ENCODE results near the gene SUMO3. TPM values are rescaled to one million over a fixed set of nuclear protein-coding genes. Genes with fewer than 3 reads are reported as not detected.

SUMO3 gene
- total RNA-seq, 1 experiment from 2014 or later, result 41.4 TPM

- TF ChIP-seq, protein P1, sequence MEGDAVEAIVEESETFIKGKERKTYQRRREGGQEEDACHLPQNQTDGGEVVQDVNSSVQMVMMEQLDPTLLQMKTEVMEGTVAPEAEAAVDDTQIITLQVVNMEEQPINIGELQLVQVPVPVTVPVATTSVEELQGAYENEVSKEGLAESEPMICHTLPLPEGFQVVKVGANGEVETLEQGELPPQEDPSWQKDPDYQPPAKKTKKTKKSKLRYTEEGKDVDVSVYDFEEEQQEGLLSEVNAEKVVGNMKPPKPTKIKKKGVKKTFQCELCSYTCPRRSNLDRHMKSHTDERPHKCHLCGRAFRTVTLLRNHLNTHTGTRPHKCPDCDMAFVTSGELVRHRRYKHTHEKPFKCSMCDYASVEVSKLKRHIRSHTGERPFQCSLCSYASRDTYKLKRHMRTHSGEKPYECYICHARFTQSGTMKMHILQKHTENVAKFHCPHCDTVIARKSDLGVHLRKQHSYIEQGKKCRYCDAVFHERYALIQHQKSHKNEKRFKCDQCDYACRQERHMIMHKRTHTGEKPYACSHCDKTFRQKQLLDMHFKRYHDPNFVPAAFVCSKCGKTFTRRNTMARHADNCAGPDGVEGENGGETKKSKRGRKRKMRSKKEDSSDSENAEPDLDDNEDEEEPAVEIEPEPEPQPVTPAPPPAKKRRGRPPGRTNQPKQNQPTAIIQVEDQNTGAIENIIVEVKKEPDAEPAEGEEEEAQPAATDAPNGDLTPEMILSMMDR (IDR thresholded peaks at IDR 0.05), result no peak
- TF ChIP-seq POLR2AphosphoS5 (IDR thresholded peaks at IDR 0.05; ENCODE audit: low read depth, low read length), result no peak
- no peak for TF ChIP-seq SIN3A (IDR thresholded peaks at IDR 0.05; ENCODE audit: borderline replicate concordance, insufficient read depth, low read depth, low read length)
- TF ChIP-seq REST (IDR thresholded peaks at IDR 0.05; ENCODE audit: insufficient read depth in 1 of 2, low read depth in 2 of 2, low read length in 1 of 2), result no peak
- no peak for TF ChIP-seq TCF7L2 (IDR thresholded peaks at IDR 0.05; ENCODE audit: low read depth, low read length)
- BruUV-seq (replicated peaks), result no TSS peak
- Histone ChIP-seq H3K4me3 (ENCODE audit: low read depth in 2 of 2, low read length in 2 of 2) (no peak overlapping the region), H3K27ac (ENCODE audit: low read length) (no peak overlapping the region), H3K27me3 (ENCODE audit: control insufficient read depth, insufficient read depth, low read length) (no peaks in the 10 kb centered on the region), H3K36me3 (ENCODE audit: control insufficient read depth, insufficient read depth, low read length) (no peaks in the 10 kb centered on the region), H3K4me1 (ENCODE audit: control insufficient read depth, insufficient read depth, low read length) (0 out of 2 replicates have a peak, but pooled peaks cover 3% of the 10 kb centered on the region), H3K9me3 (ENCODE audit: control insufficient read depth, insufficient read depth, low read depth, low read length) (no peaks in the 10 kb centered on the region)
- intact Hi-C loops (cut with micrococcal nuclease; ENCODE audit: unreplicated experiment), result no loop called here
- in situ Hi-C loops (cut with HindIII; ENCODE audit: low pct_unique_long_range_greater_than_20kb, low sequenced_read_pairs), result no loop called here
- ChIA-PET POLR2A (interaction anchor here (0.6 kb wide), 1 partner anchor 210 kb away, joined by 4 read pairs; no protein-coding TSS in a partner anchor), CTCF (no interaction called here)
- DNase-seq (ENCODE audit: low read depth, low spot score) (no peak), ATAC-seq (no peak)
Measured at GRCh38 chr21:44791246-44791645, 26.6 kb downstream of the SUMO3 start.

- in situ Hi-C loops (cut with HindIII; ENCODE audit: low pct_unique_long_range_greater_than_20kb, low sequenced_read_pairs), result no loop called here
- Histone ChIP-seq H3K27ac (ENCODE audit: low read length) (no peak overlapping the region), H3K27me3 (ENCODE audit: control insufficient read depth, insufficient read depth, low read length) (no peaks in the 10 kb centered on the region), H3K9me3 (ENCODE audit: control insufficient read depth, insufficient read depth, low read depth, low read length) (no peaks in the 10 kb centered on the region), H3K36me3 (ENCODE audit: control insufficient read depth, insufficient read depth, low read length) (no peaks in the 10 kb centered on the region), H3K4me1 (ENCODE audit: control insufficient read depth, insufficient read depth, low read length) (peaks cover 7% of the 10 kb centered on the region; the same call in 1 of the 2 replicates), H3K4me3 (ENCODE audit: low read depth in 2 of 2, low read length in 2 of 2) (no peak overlapping the region)
- POLR2A ChIA-PET, result no interaction called here
- TF ChIP-seq TCF7L2 (IDR thresholded peaks at IDR 0.05; ENCODE audit: low read depth, low read length) (no peak), SIN3A (IDR thresholded peaks at IDR 0.05; ENCODE audit: borderline replicate concordance, insufficient read depth, low read depth, low read length) (no peak), POLR2AphosphoS5 (IDR thresholded peaks at IDR 0.05; ENCODE audit: low read depth, low read length) (no peak), REST (IDR thresholded peaks at IDR 0.05; ENCODE audit: insufficient read depth in 1 of 2, low read depth in 2 of 2, low read length in 1 of 2) (no peak)
- intact Hi-C loops (cut with micrococcal nuclease; ENCODE audit: unreplicated experiment), result no loop called here
- ATAC-seq (no peak), DNase-seq (ENCODE audit: low read depth, low spot score) (no peak)
- CTCF ChIA-PET, result no interaction called here
- no TSS peak for BruUV-seq (replicated peaks)
Measured at GRCh38 chr21:44790368-44790767, 27.5 kb downstream of the SUMO3 start.

All from Panc1 (cell line).